Subcutaneous adipose tissue (tissue), 4 donors: Measurements from ENCODE around the gene CHAF1A. TPM values are rescaled to one million over a fixed set of nuclear protein-coding genes. Genes with fewer than 3 reads are reported as not detected.

Source experiments
- total RNA-seq, 4 donors: library from RNA; depleted of rRNA; stranded (reverse); fragments of >200 nt; gene quantifications; one replicate each; pipeline ENCODE4 v1.1.0, GENCODE V29; 2016
- TF ChIP-seq, protein P1 (sequence below): fragments of 450-650 bp; IDR thresholded peaks from one replicate; pipeline ENCODE4 v1.5.1; 2016; ENCODE audit warnings: low read depth, mild to moderate bottlenecking, control low read depth, antibody characterized with exemption, moderate library complexity

CHAF1A gene
- total RNA-seq, 4 donors from 2014 or later, result 4.8 to 13.0 (median 6.3) TPM

- TF ChIP-seq, protein P1, sequence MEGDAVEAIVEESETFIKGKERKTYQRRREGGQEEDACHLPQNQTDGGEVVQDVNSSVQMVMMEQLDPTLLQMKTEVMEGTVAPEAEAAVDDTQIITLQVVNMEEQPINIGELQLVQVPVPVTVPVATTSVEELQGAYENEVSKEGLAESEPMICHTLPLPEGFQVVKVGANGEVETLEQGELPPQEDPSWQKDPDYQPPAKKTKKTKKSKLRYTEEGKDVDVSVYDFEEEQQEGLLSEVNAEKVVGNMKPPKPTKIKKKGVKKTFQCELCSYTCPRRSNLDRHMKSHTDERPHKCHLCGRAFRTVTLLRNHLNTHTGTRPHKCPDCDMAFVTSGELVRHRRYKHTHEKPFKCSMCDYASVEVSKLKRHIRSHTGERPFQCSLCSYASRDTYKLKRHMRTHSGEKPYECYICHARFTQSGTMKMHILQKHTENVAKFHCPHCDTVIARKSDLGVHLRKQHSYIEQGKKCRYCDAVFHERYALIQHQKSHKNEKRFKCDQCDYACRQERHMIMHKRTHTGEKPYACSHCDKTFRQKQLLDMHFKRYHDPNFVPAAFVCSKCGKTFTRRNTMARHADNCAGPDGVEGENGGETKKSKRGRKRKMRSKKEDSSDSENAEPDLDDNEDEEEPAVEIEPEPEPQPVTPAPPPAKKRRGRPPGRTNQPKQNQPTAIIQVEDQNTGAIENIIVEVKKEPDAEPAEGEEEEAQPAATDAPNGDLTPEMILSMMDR, result no peak
Observed at GRCh38 chr19:4372165-4373012, 30.1 kb upstream of the CHAF1A start.

DNA sequence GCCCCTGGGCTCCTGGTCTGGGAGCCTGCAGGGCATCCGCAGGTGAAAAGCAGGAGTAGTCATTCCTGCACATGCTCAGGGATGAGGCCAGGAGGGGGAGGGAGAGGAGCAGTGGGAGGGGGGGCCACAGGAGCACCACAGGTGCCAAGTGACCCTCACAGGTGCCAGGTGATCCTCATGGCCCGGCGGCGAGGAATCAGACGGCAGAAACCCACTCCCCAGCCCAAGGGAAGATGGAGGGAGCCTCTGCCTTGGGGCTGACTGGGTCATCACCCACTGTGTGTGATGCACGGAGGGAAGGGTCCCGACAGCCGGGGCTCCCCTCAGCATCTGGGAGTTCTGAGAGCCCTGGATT, 29.4 kb upstream of the CHAF1A start:
- TF ChIP-seq, protein P1, result no peak

DNA sequence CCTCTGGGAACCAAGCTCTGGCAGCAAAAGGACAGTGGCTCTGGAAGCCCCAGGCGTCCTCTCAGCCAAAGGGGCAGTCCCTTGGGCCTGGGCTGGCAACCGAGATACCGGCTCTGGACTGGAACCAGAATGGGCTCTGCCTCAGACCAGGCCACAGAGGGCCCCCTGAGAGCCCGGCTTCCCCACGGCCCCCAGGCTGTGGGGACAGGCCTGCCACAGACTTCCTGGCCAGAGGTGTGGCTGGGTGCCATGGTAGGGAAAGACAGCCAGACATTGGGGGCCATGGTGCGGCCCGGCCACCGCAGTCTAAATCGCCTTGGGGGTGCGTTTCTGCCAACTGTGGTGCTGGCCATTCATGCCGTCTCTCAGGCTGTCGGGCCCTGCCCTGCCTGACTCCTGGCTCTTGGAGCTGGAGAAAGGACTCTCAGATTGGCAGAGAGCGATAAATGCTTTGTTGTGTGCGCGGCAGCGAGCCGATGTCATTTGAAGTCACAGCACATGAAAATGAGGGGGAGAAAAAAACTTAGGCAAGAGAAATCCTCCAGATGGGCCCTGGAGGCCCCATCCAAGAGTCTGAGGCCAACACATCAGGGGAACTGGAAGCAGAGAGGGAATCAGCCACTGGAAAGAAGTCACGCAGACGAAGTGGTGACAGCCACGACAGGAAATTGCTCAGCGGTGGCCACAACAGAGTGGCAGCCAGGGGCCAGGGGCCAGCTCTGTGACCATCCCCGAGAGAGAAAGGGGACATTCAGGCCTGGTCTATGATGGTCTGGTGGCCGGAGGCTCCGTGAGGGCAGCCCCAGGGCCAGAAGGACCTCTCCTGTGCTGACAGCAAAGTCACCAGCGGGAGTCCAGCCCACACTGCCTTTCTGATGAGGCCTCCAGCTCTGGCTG, 28.6 kb upstream of the CHAF1A start:
- TF ChIP-seq, protein P1, result no peak

- TF ChIP-seq, protein P1, result no peak
Observed at GRCh38 chr19:4374498-4375163, 27.8 kb upstream of the CHAF1A start.

- TF ChIP-seq, protein P1, result no peak
Observed at GRCh38 chr19:4375164-4376027, 27.0 kb upstream of the CHAF1A start.

DNA sequence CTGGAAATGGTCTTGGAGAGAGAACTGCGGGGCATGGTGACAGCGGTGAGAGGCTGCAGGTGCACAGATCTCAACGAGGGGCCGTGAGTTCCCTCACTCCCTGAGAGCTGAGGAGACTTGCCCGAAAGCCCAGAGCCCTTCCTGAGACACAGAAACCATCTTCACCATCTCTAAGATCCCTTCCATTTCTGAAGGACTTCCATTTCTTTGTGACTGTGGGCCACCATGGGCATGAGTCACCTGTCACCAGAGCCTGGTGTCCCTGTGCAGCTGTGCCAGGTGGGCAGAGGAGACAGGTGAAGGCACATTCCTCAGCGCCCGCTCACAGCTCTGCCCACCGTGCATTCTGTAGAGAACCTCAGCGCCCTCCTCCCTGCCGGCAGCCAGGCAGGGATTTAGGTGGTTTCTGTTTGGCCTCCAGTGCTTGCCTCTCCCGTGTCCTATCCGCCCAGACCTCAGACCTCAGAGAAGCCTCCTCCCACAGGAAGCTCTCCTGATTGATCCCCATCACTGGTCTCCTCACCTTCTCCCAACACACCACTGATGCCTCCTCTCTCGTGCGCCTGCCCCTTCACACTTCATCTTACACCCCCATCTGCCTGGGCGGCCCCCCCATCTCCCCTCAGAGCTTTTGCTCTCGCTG, 26.3 kb upstream of the CHAF1A start:
- TF ChIP-seq, protein P1, result no peak
